Measurements from ENCODE around the gene HSD17B8.

Gene HSD17B8

GRCh38 chr6:33248932-33249731 is 44.7 kb downstream of the HSD17B8 start:
- DNase-seq = peak; percentile 98

GRCh38 chr6:33249732-33250630 is 45.5 kb downstream of the HSD17B8 start:
- peak; percentile 29 for DNase-seq

GRCh38 chr6:33250731-33251130 is 46.3 kb downstream of the HSD17B8 start:
- DNase-seq = no peak

DNA sequence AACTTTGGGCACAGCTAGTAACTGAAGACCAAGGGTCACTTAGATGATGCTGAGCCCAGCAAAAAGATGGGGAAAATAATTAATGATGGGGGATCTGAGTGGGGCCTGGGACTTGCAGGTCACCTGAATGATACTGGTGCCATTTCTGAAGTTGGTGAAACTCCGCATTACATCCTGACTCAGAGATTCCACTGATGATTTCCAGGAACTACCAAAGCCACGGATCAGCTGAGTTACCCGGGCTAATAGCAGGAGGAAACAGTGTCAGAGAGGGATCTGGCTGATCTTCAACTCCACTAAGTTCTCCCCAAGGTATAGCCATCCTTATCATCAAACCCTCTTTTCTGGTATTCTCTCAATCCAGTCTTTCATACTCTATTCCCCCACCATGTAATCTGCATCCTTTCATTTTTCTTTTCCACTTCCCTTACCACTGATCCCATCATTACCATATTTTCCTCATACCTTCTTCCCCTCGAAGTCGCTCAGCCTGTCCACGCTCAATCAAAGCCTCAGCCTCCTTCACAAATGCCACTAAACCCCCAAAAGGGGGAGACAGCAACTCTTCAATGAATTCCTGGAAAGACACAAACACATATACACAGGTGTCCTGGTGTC is 47.0 kb downstream of the HSD17B8 start:
- no peak for DNase-seq

DNA sequence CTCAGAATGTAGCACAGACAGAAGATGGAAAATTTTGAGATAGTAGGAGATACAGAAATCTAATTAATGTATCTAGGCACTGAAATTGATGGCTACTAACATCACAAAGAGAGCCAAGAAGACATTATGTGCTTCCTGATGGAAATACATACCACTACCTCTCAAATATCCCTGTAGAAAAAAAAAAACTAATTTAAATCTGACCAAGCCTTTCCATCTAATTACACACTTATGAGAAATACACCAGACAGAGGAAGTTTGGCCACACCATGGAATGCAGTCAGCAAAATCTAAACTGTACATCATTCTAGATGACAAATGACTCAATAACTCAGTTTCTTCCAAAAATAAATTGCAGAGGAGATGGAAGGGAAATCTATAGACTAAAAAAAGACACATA is 48.3 kb downstream of the HSD17B8 start:
- no peak for DNase-seq

DNA sequence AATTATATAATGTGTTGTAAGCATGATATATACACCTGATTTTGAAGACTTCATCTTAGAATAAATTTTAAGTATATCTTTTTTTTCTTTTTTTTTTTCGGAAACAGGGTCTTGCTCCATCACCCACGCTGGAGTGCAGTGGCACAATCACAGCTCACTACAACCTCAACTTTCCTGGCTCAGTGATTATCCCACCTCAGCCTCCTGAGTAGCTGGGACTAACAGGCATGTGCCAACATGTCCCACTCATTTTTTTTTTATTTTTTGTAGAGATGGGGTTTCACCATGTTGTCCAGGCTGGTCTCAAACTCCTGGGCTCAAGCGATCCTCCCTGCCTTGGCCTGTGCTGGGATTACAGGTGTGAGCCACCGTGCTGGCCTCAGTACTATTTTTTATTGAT is 50.1 kb downstream of the HSD17B8 start:
- DNase-seq = no peak

Measured in femur (tissue), 1 donor.